ENCODE results near the gene STXBP6.

- TF ChIP-seq CTCF (IDR thresholded peaks at IDR 0.05) (no peak), POLR2A (IDR thresholded peaks at IDR 0.05) (no peak)
Observed at GRCh38 chr14:24999157-24999556, 50.8 kb downstream of the STXBP6 start.

Measured in body of pancreas (tissue), 4 donors.